HPDE6-E6E7 (cell line): ENCODE measurements around the gene LYPLAL1.
A peak's percentile ranks its signal among the peaks of the same experiment; 100 is the strongest.

Experiments
- DNase-seq: peaks from one replicate; pipeline ENCODE4 v3.0.0; 2011; ENCODE audit warnings: missing footprints; ENCODE audit errors: extremely low spot score

The LYPLAL1 gene

DNA sequence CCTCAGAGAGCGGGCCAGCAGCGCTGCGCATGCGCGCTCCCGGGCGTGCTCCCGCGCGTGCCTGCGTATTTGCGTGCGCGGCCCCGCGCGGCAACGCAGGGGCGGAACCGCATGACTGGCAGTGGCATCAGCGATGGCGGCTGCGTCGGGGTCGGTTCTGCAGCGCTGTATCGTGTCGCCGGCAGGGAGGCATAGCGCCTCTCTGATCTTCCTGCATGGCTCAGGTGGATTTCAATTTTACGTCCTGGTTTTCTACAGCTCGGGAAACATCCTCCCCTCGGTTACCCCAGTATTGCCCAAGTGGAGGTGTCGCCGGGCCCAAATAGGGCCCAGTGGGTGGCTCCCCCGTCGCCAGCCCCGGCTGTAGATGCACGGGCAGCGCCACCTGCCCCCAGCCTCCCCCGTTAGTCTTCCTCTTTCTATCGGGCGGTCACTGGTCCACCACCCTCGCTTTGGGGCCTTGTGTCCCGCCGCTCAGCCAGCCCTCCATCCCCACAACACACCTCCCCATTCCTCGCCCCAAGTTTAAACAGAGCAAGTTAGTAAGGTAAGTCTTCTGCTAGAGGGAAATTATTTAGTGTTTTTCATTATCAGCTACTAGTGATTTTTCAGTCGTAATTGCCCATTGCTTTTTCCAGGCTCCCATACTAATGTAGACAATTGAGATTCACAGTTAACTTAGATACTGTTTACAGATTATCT lies at the start of gene LYPLAL1:
TSS of gene LYPLAL1 (plus strand) at position 121 of the 702 bp plus-strand sequence. CDS start at position 134, 13 bp downstream.
- DNase-seq: peak; percentile 88

DNA sequence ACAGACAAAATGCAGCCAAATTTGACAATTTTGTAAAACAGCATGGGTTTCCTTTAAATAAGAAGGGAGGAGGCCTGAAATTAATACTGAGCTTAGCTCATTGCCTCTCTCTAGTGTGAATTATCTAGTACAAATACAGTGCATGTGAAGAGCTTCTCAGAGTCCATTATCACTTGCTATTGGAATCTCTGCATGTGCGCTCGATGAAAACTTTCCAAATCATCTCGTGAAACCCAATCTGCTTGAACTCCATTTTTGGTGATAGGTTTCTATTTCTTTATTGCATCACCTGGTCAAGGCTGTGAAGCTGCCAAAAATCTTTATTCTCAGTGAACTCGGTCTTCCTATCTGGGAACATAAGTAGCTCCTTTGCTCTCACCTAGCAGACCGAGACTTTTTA lies 49.5 kb upstream of the LYPLAL1 start:
- DNase-seq: no peak

DNA sequence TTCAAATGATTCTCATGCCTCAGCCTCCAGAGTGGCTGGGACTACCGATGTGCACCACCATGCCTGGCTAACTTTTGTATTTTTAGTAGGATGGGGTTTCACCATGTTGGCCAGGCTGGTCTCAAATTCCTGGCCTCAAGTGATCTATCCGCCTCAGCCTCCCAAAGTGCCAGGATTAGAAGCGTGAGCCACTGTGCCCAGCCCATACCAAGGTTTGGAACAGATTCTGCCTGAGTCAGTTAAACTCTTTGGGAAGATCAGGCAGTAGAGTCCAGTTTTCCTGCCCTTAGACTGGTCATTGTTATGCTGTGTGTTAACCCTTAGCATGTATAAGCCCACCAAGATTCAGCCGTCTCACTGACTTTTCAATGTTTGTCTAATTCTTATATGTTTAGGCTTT lies 48.3 kb upstream of the LYPLAL1 start:
- no peak for DNase-seq

DNA sequence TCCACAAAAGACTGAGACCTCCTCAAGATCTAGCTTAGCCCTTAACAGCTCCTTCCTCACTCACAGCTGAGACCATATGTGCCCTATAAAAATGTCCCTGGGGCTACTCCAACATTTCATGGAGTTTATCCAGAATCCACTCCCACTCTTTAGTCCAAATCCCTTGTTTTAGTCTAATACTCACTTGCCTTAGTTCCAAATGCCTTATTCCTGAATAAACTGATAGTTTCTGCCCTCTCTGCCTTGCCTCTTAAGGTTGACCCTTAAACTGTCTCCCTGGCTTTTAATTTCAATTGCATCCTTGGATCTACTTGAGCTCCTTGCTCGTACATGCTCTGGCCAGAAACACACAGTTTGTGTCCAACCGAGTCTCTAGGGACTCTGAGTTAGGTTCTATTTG lies 47.3 kb upstream of the LYPLAL1 start:
- no peak for DNase-seq

DNA sequence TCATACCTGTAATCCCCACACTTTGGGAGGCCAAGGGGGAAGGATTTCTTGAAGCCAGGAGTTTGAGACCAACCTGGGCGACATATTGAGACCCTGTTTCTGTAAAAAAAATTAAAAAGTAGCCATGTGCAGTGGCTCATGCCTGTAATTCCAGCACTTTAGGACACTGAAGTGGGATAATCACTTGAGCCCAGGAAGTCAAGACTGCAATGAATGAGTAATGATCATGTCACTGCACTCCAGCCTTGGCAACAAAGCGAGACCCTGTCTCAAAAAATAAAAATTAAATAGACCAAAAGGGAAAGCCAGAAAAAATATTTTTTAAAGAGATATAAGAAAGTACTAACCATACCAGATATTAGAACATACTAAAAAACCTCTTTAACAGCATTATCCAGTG lies 44.7 kb upstream of the LYPLAL1 start:
- no peak for DNase-seq

DNA sequence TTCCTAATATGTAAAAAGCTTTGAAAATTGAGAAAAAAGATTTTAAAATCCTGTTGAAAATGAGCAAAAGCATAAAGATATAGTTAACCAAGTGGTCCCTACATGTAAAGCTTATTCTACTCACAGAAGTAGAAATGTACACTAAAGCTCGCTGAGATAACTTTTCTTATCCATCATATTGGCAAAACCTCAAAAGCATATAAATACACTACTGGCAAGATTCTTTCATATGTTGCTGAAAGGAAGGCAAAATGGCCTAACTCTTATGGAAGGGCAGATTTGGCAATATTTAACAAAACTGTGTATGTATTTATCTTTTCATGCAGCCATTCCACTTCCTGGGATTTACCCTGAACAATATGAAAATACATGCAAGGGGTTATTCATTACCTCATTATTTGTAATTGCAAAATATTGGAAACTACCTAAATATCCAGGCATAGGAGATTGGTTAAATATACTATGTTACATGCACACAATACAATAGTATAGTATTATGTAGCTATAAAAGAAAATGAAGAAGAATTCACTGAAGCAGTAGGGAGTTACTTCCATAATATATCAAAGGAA lies 43.2 kb upstream of the LYPLAL1 start:
- DNase-seq: no peak

DNA sequence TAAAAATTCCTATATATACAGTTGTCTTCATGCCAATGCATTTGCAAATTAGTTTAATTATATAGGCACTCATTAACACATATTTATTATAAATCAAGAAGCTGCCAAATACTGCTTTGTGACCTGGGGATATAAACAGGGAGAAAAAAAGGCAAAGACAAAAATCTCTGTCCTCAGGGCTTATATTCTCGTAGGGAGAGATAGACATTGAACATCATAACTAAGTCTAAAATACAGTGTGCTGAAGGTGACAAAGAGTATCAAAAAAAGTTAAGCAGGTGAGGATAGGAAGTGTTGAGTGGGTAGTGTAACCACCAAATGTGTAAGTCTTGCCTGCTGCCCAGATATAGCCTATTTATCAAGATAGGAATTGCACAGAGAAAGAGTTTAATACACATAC lies 40.7 kb upstream of the LYPLAL1 start:
- DNase-seq: no peak

DNA sequence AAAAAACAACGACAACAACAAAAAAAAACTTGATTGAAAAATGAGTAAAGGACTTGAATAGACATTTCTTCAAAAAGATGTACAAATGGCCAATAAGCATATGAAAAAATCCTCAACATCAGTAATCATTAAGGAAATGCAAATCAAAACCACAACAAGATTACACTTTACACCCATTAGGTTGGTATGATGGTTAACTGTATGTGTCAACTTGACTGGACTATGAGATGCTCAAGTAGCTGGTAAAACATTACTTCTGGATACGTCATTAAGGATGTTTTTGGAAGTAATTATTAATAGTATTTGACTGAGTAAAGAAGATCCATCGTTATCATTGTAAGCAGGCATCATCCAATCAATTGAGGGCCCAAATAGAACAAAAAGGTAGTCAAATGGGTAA lies 34.9 kb upstream of the LYPLAL1 start:
- no peak for DNase-seq

DNA sequence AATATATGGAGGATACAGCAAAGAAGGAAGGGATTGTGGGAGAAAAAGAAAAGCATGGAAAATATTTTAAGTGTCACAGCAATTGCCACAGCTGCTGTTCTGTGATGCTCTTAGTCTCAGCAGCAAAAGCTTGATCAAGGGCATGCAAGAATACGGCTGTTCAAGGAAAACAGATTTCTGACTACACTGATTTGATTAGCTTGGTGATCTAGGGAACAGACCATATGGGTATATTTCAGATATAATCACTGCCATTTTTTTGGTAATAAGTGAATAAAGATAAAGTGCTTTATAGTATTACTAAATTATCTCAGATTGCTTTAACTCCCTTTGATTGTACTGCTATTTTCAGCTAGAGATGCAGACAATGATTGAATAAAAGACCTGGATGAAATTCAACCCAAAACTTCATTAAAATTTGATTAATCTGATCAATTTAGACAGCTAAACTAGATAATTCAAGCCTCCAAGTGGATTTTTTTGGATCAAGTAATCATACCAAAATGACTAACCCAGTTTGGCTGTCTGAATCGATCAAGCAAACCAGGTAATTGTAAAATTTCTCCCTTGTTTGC lies 33.3 kb upstream of the LYPLAL1 start:
- no peak for DNase-seq

DNA sequence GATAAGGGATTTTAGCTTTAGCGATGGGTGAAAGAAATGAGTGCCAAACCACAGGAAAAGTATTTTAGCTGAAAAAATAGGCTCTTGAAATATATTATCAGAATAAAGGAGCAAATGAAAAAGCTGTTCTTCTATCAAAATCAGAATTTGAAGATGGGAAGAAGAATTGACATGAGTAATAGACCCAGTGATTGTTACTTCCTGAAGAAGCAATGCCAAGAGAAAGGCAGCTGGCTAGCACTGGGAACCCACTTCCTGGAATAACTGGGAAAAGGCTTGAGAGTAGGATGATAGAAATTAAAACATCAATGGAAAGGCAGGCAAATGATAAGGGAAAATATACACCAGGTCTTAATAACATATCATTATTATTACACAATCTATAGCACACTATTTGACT lies 29.9 kb upstream of the LYPLAL1 start:
- no peak for DNase-seq

DNA sequence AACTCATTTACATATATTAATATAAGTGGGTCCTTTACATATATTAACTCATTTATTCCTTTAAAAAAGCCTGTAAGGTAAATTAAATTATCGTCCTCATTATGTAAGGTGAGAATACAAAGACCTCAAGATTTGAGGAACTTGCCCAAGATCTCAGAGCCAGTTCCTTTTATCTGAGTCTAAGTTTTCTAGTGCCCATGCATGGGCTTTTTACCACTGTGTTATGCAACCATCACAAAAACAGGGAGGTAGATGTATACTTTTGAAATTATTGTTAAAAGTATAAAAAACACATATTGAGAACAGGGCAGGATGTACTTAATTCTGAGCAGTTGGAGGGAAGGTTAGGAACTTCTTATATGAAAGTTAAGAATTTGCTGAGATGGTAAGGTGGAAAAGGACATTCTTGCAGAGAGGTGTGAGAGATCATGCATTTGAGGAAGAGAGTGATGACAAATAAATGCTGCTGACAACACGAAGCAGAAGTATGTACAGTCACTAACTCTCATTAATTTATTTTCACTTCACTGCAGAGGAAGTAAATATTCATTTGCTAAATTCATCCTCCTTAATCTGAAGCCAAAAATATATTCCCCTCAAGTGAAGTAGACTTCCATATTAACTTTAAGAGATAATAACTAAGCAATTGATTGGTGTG lies 28.9 kb upstream of the LYPLAL1 start:
- no peak for DNase-seq

DNA sequence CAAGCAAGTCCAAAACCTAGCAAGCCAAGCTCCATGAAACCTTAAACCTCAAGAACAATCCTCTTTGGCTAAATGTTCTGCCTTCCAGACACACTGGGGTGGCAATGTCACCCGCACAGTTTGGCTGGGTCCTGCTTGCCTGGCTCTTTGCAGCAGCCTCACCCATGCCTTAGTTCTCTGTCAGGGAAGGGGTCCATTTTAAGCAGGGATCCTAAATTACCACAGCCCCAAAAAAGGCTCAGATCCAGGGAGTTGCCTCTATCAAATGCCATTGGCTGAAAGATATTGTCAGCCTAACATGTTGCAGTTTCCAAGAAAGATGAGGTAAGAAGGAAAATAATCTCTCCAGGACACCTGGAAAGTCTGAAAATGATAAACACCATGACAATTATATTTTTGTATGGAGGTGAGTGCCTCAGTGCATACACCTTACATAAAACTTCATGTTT lies 26.1 kb upstream of the LYPLAL1 start:
- no peak for DNase-seq

DNA sequence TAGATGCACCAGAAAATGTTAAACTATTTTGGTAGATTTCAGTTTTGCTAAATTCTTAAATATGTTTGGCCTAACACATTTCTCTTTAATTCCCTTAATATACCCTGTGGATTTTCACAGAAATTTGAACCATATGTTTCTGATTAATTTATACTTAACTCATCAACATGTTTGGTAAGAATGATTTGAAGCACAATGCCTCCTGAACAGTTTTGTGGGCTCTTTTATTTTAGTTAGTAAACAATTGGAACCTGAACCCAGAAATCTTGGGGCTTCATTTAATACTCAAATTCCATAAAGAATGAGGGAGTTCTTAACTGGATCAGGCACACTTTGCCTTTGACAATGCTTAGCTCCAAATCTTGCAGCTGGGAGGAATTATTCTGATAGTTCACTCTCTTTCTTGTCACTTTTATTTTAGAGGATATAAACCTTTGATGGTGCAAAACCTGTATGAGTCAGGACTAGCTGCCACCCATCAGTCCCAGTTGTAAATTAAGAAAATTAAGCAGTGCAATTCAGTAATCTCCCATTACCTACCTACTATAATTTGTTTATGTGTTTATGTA lies 24.6 kb upstream of the LYPLAL1 start:
- DNase-seq: no peak

DNA sequence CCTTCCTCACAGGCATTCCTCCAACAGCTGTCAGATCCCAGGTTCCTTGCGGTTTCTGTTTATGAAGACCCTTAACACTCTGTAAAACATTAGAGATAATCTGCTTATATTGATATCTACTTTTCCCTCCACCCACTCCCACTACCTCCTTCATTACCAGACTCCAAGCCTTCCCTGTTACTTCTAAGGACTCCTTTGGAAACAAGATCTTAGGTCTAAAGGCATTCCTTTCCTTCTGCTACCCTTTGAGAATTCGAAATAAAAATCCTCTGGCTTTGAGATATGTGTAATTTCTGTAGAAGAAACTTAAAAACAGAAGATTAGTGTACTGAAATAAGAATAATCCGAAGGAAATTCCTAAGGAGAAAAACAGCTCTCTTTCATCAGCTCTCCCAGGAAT lies 23.7 kb upstream of the LYPLAL1 start:
- DNase-seq: no peak

DNA sequence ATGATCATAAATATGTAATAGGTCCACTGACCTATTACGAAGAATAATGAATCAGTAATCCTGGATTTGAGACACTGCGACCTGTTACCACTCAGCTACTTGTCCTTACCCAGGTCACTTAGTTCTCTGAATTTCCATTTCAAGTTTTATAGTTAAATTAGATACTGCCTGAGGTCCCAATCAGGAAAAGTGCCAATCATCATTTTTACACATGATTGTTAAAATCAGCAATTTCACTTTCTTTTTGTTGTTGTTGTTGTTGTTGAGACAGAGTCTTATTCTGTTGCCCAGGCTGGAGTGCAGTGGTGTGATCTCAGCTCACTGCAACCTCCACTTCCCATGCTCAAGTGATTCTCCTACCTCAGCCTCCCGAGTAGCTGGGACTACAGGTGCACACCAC lies 22.8 kb upstream of the LYPLAL1 start:
- DNase-seq: no peak

DNA sequence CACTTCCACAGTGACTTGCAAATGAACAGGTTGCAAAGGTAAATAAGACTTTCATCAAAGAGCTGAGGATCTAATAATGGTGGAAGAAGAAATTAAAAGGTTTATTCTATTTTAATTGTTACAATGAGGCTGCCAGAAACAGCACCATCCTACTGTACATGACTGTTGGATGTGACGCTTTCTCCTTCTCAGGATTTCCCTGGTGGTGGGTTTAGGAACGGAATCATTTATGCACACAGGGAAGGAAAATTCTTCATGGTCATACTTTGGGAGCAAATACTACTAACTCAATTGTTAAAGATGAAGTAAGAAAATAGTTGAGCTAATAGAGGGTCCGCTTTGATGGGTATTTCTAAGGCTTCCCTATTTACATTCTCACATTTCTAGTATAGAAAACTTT lies 22.2 kb upstream of the LYPLAL1 start:
- no peak for DNase-seq

DNA sequence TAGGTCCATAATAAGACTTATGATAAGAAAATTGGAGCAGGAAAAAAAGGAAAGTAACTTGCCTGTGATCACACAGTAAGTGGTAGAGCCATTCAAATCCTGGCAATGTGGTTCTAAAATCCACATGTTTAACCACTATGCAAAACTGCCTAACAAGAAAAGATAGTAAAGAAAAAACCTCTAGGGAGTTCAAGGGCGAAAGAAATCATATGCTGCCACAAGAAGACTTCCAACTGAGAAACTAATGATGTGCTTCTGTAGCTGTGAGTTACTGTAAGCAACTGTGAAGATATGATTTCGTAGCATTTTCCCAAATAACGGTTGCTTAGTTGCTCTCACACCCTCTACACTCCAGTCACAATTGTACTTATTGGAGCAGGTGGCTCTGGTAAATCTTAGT lies 20.9 kb upstream of the LYPLAL1 start:
- DNase-seq: no peak

DNA sequence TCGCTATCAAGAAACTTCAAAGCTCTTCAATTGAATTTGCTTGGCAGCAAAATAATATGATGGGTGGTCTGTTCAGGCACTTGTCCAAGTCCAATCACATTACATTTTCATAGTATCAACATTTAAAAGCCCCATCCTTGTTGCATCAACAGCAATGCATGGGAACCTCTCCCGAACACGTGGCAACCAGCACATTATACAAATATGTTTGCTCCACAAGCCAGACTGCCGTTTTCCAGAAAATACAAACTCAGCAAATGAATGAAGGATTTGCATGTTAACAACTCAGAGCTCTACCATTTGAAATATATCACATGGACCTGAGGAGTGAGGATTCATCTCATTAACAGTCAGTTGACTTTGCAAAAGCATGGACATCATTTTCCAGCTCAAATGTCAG lies 20.0 kb upstream of the LYPLAL1 start:
- DNase-seq: no peak

DNA sequence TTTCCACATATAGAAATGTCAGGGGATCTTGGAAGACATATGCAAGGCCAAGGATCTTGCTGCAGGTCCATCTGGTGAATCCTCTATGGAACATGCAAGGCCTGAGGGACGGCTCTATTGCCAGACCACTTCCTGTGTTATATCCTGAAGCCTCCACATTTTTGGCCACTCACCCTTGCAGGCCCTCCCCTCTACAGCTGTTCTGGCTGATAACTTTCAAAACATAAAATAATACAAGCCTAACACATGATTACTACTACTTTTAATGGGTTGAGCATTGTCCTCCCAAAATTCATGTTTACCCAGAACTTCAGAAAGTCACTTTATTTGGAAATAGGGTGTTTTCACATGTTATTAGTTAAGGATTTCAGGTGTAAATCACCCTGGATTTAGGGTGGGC lies 18.5 kb upstream of the LYPLAL1 start:
- DNase-seq: no peak

DNA sequence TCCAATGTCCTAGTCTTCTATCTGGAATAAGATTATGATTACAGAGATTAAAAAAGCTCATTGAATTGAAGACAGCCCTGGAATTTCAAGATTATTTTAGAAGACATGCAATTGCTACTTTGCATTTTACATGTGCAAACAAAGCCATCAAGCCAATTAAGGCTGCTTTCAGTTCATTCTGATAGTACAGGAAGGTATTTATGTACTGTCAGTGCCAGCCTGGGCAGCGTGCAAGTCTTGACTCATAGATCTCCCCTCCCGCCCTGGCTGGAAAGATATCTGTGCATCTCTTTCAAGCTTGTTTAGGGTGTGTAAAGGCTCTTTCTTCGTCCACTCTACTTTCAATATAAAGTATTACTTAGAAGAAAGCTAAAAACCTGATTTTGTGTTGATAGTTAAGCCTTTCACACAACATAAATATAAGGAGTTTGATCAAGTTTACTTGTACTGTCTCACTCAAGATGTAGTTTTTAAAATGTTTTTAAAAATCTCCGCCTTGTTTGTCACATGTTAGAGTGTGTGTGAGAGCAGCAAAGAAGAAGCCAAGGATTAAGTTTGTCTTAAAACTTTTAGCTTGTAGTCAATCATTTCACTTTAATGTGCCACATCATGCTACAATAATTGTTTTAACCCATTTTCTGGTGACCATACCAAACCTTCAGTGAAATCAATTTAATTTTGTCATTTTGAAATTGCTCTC lies 13.6 kb upstream of the LYPLAL1 start:
- peak; percentile 26 for DNase-seq

DNA sequence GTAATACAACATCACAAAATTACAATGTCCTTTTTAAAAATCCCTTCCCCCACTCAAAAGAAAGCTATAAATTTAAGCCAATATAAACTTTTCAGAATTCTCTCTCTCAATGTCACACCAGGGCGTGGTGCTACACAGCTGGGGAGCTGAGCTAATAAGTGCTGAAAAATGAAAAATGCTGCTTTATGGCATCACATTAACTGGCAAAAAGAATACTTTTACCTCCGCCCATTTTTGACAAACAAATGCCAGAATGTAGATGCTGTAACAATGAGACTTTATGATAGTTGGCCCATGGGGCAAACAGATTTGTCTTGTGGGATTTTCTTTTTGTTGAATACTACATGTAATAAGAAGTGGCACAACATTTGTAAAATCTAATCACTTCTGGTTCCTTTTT lies 12.7 kb upstream of the LYPLAL1 start:
- DNase-seq: no peak

DNA sequence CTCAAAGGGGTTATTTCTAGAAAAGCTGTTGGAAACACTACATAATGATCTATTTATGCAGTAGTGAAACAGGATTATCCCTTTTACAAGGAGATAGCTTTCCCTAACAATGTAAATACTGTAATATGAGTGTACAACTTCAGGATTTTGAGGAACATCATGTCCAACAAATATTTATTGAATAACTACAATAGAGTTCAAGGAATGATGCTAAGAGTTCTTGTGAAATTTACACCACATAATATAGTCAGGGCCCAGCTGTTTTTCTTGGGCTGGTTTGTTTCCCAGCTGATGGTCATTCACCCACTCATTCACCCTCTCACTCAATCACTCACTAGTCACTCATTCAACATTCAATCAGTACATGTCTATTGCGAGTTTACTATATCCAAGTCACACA lies 12.3 kb upstream of the LYPLAL1 start:
- no peak for DNase-seq
